B cell (primary cell): ENCODE measurements around the gene SLC43A1. TPM values are rescaled to one million over a fixed set of nuclear protein-coding genes. Genes with fewer than 3 reads are reported as not detected.

Experiments used
- ATAC-seq: fragments of 200-7000 bp; cut with Tn5 transposase; one replicate; pipeline ENCODE4 v1.10.0; 2021; ENCODE audit warnings: low read depth, mild to moderate bottlenecking, moderate number of reproducible peaks, moderate library complexity
- CTCF ChIA-PET: fragments of 350-600 bp; sonication (Branson Sonifier 250); formaldehyde crosslinking; loops from one replicate; lab custom pipeline; 2021; ENCODE audit warnings: antibody characterized with exemption, inconsistent platforms; lab: Charles Lee
- POLR2A ChIA-PET: fragments of 350-600 bp; sonication (Branson Sonifier 250); formaldehyde crosslinking; loops from one replicate; lab custom pipeline; 2021; ENCODE audit warnings: antibody characterized with exemption; lab: Charles Lee
- DNase-seq: peaks from one replicate; pipeline ENCODE4 v3.0.0; 2013
- H2AFZ ChIP-seq: 2 replicates; pipeline ENCODE4 v1.6.1; 2012; ENCODE audit warnings: mild to moderate bottlenecking, low read depth, low read length; ENCODE audit not compliant: insufficient read depth, poor library complexity, severe bottlenecking
- H3K27ac ChIP-seq, 2 donors: 1 replicate in 1 of 2; 2 replicates in 1 of 2; pipeline ENCODE4 v1.5.1; 2012 to 2013; ENCODE audit warnings: low read length in 2 of 2, mild to moderate bottlenecking in 2 of 2, moderate library complexity in 1 of 2
- H3K27me3 ChIP-seq, 4 experiments: fragments of 200-600 bp in 1 of 4; sonication (generic) in 1 of 4; replicated peaks in 1 of 4; 1 replicate in 2 of 4; 2 replicates in 2 of 4; pipeline versions ENCODE4 v1.6.1 to v1.7.0; 2013 to 2016; ENCODE audit warnings: low read length in 3 of 4, mild to moderate bottlenecking in 2 of 4, mixed read lengths in 1 of 4, moderate library complexity in 1 of 4; ENCODE audit not compliant: insufficient read depth in 4 of 4, control insufficient read depth in 3 of 4; ENCODE audit errors: control extremely low read depth in 1 of 4
- H3K36me3 ChIP-seq, 2 experiments: replicated peaks in 1 of 2; 1 replicate in 1 of 2; 2 replicates in 1 of 2; pipeline versions ENCODE4 v1.6.1 to v1.7.1; 2013; ENCODE audit warnings: low read length in 1 of 2; ENCODE audit not compliant: insufficient read depth in 2 of 2, control insufficient read depth in 1 of 2; ENCODE audit errors: control extremely low read depth in 1 of 2, extremely low read depth in 1 of 2
- H3K4me1 ChIP-seq, 2 donors: fragments of 200-600 bp in 1 of 2; sonication (generic) in 1 of 2; 1 replicate in 1 of 2; 2 replicates in 1 of 2; pipeline versions ENCODE4 v1.5.1 to v1.6.1; 2013 to 2017; ENCODE audit warnings: low read length in 2 of 2; ENCODE audit not compliant: control insufficient read depth in 2 of 2, insufficient read depth in 2 of 2
- H3K4me2 ChIP-seq: replicated peaks from 2 replicates; pipeline ENCODE3; 2012; ENCODE audit warnings: mild to moderate bottlenecking, low read depth, low read length; ENCODE audit not compliant: poor library complexity, severe bottlenecking
- H3K4me3 ChIP-seq, 5 experiments: fragments of 200-600 bp in 1 of 5; sonication (generic) in 1 of 5; 1 replicate in 3 of 5; 2 replicates in 2 of 5; pipeline versions ENCODE4 v1.5.1 to v1.7.0; 2011 to 2016; ENCODE audit warnings: low read length in 4 of 5, mild to moderate bottlenecking in 4 of 5, low read depth in 2 of 5, control low read depth in 1 of 5, moderate library complexity in 1 of 5; ENCODE audit not compliant: insufficient read depth in 1 of 5; ENCODE audit errors: control extremely low read depth in 1 of 5, extremely low read depth in 1 of 5
- H3K79me2 ChIP-seq: fragments of 200-600 bp; sonication (generic); one replicate; pipeline ENCODE4 v1.6.0; 2016; ENCODE audit warnings: low read length; ENCODE audit not compliant: control insufficient read depth, insufficient read depth
- H3K9ac ChIP-seq: fragments of 200-600 bp; sonication (generic); 2 replicates; pipeline ENCODE4 v1.6.1; 2017; ENCODE audit warnings: mild to moderate bottlenecking, low read length, moderate library complexity
- H3K9me3 ChIP-seq, 3 donors: one replicate each; pipeline versions ENCODE4 v1.6.1 to v1.7.1; 2013; ENCODE audit warnings: low read length in 2 of 3; ENCODE audit not compliant: control insufficient read depth in 2 of 3, insufficient read depth in 1 of 3; ENCODE audit errors: control extremely low read depth in 1 of 3
- H4K20me1 ChIP-seq: 2 replicates; pipeline ENCODE4 v1.6.0; 2012; ENCODE audit warnings: mild to moderate bottlenecking, low read length; ENCODE audit not compliant: insufficient read depth, control insufficient read depth, poor library complexity, severe bottlenecking
- H3K27ac Mint-ChIP-seq: one replicate; pipeline ENCODE4 v1.8.0; 2021; ENCODE audit warnings: mixed read lengths
- H3K27me3 Mint-ChIP-seq: one replicate; pipeline ENCODE4 v1.8.0; 2021; ENCODE audit warnings: mixed read lengths
- H3K4me1 Mint-ChIP-seq: one replicate; pipeline ENCODE4 v1.8.0; 2021; ENCODE audit warnings: mixed read lengths
- H3K4me3 Mint-ChIP-seq: one replicate; pipeline ENCODE4 v1.8.0; 2021; ENCODE audit warnings: mixed read lengths
- H3K9me3 Mint-ChIP-seq: one replicate; pipeline ENCODE4 v1.8.0; 2022; ENCODE audit warnings: mixed read lengths; ENCODE audit not compliant: insufficient read depth
- CTCF ChIP-seq: fragments of 200-600 bp; IDR thresholded peaks from one replicate; pipeline ENCODE4 v1.8.0; 2022; ENCODE audit warnings: antibody characterized with exemption, mild to moderate bottlenecking
- EZH2 ChIP-seq: IDR thresholded peaks from 2 replicates; pipeline ENCODE4 v1.6.1; 2012; ENCODE audit warnings: borderline replicate concordance, low read depth, mild to moderate bottlenecking, moderate library complexity, low read length; ENCODE audit not compliant: insufficient read depth, poor library complexity, severe bottlenecking
- WGBS: methylation state at CpG from one replicate; pipeline ENCODE4 v1.1.5; 2013; ENCODE audit warnings: missing lambda C conversion rate; ENCODE audit not compliant: insufficient coverage; 5-methylcytosine and 5-hydroxymethylcytosine counted together
- intact Hi-C: fragments of 100-400 bp; cut with micrococcal nuclease; formaldehyde crosslinking; loops from one replicate; pipeline ENCODE4 v1.10.0; 2022
- polyA plus RNA-seq: library from polyadenylated mRNA; depleted of rRNA; stranded (reverse); fragments of >200 nt; gene quantifications from 2 replicates; pipeline ENCODE4 v1.2.3, GENCODE V29; 2012
- total RNA-seq, 2 donors: library from RNA; stranded (reverse); fragments of 120-200 nt in 1 of 2; gene quantifications; 1 replicate in 1 of 2; 2 replicates in 1 of 2; pipeline versions ENCODE4 v1.2.3 to v1.2.4, GENCODE V29; 2013 to 2022

SLC43A1 gene
- total and polyA plus RNA-seq, 2 donors (not counting 1 experiment from before 2014, with no cell fraction given) = 3.7 to 6.4 TPM

GRCh38 chr11:57464539-57465181 is 50.8 kb downstream of the SLC43A1 start:
- Histone ChIP-seq H4K20me1 (peaks cover 5% of the 10 kb centered on the region), H3K36me3 (no peaks in the 10 kb centered on the region), H3K4me2 (no peak overlapping the region), H2AFZ (no peak overlapping the region), H3K79me2 (no peaks in the 10 kb centered on the region), H3K4me3 (no peak overlapping the region), H3K9me3 (peaks cover 0 to 9% (median 0%) of the 10 kb centered on the region in 3 donors), H3K27me3 (peaks cover 0 to 18% (median 11%) of the 10 kb centered on the region in 4 experiments), H3K4me1 (peaks cover 12 to 13% of the 10 kb centered on the region in 2 donors), H3K27ac (no peak overlapping the region), H3K9ac (no peak overlapping the region)
- no peak for ATAC-seq
- no peak for DNase-seq
- peaks cover 17% of the 10 kb centered on the region for H3K27me3 Mint-ChIP-seq
- ChIA-PET CTCF (interaction anchor here (0.8 to 9.6 kb wide), 4 partner anchors 7 to 63 kb away, joined by 3 to 348 read pairs (median 4); partner anchors contain the start of gene TIMM10), POLR2A (no interaction called here)
- TF ChIP-seq CTCF = no peak
- no peak for TF ChIP-seq EZH2
- no peaks in the 10 kb centered on the region for H3K9me3 Mint-ChIP-seq
- intact Hi-C loops = no loop called here
- WGBS = 90% methylated on average over 17 of the region's 30 CpGs
- no peak overlapping the region for H3K27ac Mint-ChIP-seq
- no peak overlapping the region for H3K4me3 Mint-ChIP-seq
- peaks cover 12% of the 10 kb centered on the region for H3K4me1 Mint-ChIP-seq
